ENCODE data around the gene NDUFAF2.
"Not testable (repeated sequence)": the region's sequence is repeated elsewhere in the genome, so short reads cannot be mapped to it uniquely, and the experiment has no call there.

Gene NDUFAF2

GRCh38 chr5:61177070-61177469, 232.1 kb downstream of the NDUFAF2 start:
- DNase-seq (ENCODE audit: low read depth in 2 of 2) = no peak

- no peak for DNase-seq (ENCODE audit: low read depth in 2 of 2)
Measured at GRCh38 chr5:61177716-61178115, 232.7 kb downstream of the NDUFAF2 start.

GRCh38 chr5:61178702-61179101, 233.7 kb downstream of the NDUFAF2 start:
- no peak for DNase-seq (ENCODE audit: low read depth in 2 of 2)

GRCh38 chr5:61180886-61181285, 235.9 kb downstream of the NDUFAF2 start:
- DNase-seq (ENCODE audit: low read depth in 2 of 2) = no peak

GRCh38 chr5:61182449-61182848, 237.4 kb downstream of the NDUFAF2 start:
- no peak for DNase-seq (ENCODE audit: low read depth in 2 of 2)

- no peak for DNase-seq (ENCODE audit: low read depth in 2 of 2)
Measured at GRCh38 chr5:61183538-61183937, 238.5 kb downstream of the NDUFAF2 start.

GRCh38 chr5:61184708-61185107, 239.7 kb downstream of the NDUFAF2 start:
- DNase-seq (ENCODE audit: low read depth in 2 of 2) = no peak

- DNase-seq (ENCODE audit: low read depth in 2 of 2) = no peak
Measured at GRCh38 chr5:61186634-61187033, 241.6 kb downstream of the NDUFAF2 start.

GRCh38 chr5:61187352-61187751, 242.3 kb downstream of the NDUFAF2 start:
- DNase-seq (ENCODE audit: low read depth in 2 of 2) = not testable (repeated sequence)

GRCh38 chr5:61187826-61188225, 242.8 kb downstream of the NDUFAF2 start:
- not testable (repeated sequence) for DNase-seq (ENCODE audit: low read depth in 2 of 2)

GRCh38 chr5:61198606-61199005, 253.6 kb downstream of the NDUFAF2 start:
- no peak for DNase-seq (ENCODE audit: low read depth in 2 of 2)

GRCh38 chr5:61200582-61201155, 255.7 kb downstream of the NDUFAF2 start:
- DNase-seq (ENCODE audit: low read depth in 2 of 2) = peak in 1 of 2 experiments; percentile 3

- DNase-seq (ENCODE audit: low read depth in 2 of 2) = peak; percentile 40 to 48
Measured at GRCh38 chr5:61202213-61202612, 257.2 kb downstream of the NDUFAF2 start.

All from fibroblast of skin of left quadriceps (primary cell).